Pulmonary artery endothelial cell (primary cell): ENCODE data around the gene PLEKHM1. TPM values are rescaled to one million over a fixed set of nuclear protein-coding genes. Genes with fewer than 3 reads are reported as not detected.

Experiments
- DNase-seq: peaks from one replicate; pipeline ENCODE4 v3.0.0-alpha.2; 2011; ENCODE audit warnings: low read depth, low spot score
- total RNA-seq: library from RNA; depleted of rRNA; stranded (reverse); fragments of >200 nt; gene quantifications from 2 replicates; pipeline ENCODE4 v1.2.3, GENCODE V29; 2014

The PLEKHM1 gene
- total RNA-seq, 1 donor from 2014 or later, result 19.4 TPM

DNA sequence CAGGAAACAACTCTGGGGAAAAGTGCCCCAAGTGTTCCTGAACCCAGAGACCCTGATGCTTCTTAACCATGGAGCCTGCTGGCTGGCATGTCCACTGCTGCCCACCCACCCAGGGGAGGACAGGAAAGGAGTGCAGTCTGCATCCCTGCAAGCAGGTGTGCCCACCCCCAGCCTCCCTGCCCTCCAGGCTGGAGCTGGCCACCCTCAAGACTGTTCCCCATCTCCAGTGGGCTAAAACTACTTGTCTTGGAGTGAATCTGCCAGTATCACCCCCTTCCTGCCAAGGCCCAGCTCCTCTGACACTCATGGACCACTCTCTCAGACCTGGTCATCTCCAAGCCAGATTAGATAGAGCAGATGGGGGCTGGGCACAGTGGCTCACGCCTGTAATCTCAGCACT, 87.6 kb downstream of the PLEKHM1 start:
- DNase-seq, result no peak

DNA sequence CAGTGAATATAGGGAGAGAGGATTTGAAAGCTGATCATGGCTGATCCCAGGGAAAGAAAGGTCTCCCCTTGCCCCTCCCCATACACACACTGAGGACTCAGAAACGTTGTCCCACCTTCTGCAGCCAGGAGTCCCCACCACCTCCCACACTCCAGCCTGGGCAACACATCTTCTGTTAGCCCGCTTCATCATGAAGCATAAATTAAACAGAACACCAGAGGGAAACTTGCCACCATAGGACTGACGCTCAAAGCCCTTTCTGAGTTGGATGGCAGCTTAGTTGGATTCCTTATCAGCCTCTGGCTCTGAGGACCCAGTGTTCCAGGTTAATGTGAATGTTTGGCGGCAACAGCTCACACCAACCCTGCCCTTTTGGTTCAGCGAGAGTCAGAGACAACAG, 91.7 kb downstream of the PLEKHM1 start:
- no peak for DNase-seq

DNA sequence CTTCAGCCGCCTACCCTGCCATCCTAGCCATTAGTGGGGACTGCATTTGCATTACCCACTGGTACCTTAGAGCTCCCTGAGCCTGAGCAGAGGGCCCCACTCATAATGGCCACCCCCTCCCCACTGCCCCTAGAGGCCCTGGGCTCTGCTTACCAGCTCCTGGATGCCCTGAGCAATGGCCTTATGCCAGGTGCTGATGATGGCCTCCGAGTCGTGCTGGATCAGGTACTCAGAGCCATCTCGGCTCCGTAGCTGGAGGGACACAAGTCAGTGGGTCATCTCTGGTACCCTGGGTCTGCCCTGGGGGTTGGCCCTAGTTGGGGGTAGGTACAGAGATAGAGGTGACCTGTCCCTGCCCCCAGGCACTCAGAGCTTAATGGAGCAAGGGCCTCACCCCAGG, 92.7 kb downstream of the PLEKHM1 start:
- no peak for DNase-seq

DNA sequence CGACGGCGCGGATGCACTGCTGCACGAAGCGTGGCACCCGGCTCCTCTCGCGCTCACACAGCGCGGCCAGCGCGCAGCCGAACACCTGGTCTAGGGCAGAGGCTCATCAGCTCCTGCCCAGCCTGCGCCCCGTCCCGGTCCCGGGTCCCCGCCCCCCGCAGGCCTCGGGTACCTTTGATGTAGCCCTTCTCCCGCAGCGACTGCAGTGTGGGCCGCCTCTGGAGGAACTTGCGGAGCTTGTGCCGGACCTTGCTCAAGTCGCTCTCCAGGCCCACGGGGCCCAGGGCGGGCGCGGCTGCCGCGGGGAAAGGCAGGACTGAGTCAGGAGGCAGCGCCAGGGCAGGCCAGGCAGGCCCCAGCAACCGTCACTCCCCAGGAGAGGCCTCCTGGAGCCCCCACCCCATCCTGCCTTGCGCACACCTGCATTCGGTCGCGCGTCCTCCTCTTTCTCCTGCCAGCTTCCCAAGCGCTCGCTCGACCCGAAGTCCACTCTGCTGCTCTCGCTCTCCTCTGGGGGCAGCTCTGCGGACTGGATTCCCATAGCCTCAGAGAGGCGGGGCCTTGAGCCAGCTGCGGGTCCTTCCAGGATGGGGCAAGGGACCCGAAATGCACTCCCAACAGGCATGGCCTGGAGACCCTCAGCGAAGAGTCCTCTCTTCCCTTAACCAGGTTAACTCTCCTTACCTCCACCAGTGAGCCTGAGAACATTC, 93.9 kb downstream of the PLEKHM1 start:
- DNase-seq, result no peak

DNA sequence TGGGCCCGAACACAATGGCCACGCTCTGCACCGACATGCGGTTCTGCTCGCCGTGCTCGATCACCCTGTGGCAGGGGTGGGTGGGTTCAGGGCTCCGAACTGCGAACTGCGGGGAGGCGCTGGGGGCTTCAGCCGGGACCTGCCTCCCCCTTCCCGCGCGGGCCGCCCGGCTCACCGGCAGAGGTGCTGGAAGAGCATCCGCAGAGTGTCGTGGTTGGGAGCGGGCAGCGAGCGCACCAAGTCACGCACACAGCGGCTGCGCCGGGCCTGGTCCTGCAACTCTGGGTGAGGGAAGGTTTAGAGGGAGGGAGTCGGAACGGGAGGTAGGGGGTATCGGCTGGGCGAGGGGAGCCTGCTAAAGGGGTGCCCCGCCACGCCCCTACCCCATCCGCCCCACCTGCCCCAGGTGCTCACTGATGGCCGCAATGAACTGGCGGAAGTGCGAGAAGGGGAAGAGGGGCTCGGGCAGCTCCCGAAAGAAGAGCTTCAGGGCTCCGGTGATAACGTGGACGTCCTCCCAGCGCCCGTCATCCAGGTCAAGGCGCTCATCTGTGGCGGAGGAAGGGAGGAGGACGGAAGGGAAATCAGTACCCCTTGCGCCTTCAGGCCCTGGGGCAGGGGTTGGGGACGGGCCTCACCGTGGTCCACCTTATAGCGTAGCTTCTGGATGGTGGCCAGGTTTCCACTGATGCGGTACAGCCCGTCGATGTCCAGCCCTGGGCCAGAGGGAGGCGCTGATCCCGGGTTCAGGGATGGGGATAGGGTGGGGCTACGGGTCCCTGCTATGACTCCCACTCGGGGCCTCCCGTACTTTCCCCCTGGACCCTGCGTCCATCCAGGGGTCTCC, 94.7 kb downstream of the PLEKHM1 start:
- DNase-seq, result no peak

DNA sequence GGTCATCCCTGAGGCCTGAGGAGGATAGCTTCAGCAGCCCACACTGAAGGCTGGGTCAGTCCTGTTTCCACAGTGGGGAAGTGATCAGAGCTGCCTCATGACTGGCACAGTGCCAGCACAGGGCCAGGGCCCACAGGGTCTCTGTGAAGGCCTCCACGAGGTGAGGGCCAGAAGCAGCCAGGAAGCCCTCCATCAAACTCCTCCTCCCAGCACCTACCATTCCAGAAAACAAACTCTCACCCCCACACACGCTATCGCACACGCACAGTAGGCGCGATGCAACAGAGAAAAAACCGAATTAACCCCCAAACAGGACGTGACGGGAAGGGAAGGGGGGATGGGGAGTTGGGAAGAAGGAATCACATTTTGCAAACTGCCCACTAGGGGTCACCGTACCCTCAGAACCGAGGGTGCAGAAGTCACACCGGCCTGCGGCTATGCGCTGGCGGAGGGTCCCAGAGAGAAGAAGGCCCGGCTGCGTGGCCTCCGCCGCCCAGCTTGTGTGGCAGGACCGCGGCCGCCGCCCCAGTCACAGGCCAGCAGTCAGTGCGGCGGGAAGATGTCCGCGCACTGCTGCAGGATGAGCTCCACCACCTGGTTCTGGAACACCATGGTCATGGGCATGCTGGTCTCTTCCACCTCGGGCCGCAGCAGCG, 95.5 kb downstream of the PLEKHM1 start:
- peak; percentile 56 for DNase-seq

DNA sequence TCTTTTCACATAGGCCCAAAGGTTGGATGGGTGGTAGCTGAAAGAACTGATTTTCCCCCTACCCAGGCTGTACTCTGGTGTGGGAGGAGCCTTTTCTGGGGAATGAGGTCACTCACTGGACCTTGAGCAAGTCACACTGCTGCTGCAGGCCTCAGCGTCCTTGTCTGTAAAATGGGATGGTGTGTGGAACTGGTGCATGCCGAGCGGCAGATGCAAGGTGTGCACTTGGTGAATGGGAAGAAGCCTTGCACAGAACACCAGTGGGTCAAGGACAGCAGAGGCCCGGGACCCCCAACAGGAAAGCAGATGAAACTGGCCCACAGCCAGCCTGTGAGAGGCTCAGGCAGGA, 96.0 kb downstream of the PLEKHM1 start:
- DNase-seq, result no peak

DNA sequence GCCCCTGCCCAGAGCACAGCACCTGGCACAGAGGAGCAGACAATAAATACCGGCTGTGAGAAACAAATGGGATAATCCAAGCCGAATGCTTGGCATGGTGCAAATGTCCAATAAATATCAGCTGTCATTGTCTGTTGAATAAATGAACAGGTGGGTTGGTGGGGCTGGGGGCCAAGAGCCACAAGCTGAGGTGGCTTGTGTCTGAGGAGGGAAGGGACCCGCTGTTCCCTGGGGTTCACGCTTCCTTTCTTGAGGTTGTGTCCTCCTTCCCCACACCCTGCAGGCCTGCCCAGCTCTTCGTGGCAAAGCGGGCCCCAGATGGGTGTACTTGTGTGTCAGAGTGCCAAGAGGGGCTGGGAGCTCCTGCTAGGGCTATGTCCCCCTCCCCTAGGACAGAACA, 96.4 kb downstream of the PLEKHM1 start:
- DNase-seq, result no peak

DNA sequence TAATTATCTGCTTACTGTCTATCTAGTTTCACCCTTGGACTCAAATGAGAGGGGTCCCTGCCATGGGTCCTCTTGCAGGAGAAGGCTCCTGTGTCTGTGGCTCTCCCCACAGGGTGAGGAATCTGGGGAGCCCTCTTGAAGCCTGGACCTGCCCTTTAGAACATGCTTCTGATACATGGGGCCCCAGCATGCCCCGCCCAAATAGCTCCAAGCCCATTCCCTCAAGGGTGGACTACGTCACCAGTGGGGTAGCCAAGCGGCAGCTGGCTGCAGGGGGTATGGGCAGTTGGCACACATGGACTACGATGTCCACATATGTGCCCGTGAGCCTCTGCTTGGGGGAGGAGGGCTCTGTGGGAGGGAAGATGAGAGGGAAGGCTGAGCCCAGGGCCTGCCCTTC, 97.1 kb downstream of the PLEKHM1 start:
- no peak for DNase-seq

DNA sequence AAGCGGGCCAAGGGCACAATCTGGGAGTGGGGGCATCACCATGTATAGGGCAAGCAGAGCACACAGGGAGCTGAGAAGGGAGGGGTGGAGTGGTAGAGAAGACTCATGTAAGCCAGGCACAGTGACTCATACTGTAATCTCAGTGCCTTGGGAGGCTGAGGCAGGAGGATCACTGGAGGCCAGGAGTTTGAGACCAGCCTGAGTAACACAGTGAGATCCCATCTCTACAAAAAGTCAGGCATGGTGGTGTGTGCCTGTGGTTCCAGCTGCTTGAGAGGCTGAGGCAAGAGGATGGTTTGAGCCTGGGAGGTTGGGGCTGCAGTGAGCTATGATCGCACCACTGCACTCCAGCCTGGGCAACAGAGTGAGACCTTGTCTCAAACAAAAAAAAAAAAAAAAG, 98.6 kb downstream of the PLEKHM1 start:
- no peak for DNase-seq

DNA sequence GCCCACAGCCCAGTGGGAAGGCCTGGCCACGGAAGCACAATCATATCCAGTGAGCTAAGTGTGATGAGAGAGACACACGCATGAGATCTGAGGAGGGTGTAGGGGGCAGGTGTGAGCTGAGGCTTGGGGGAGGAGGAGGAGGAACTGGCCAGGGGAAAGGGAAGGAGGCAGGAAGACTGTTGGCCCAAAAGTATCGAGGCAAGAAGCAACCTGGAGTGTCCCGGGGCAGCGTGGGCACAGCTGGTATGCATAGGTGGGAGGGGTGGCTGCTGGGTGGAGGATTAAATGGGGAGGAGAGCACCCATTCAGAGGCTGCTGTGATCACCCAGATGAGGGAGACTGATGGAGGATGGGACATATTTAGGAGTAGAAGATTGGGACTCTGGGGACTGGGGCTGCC, 99.2 kb downstream of the PLEKHM1 start:
- no peak for DNase-seq

DNA sequence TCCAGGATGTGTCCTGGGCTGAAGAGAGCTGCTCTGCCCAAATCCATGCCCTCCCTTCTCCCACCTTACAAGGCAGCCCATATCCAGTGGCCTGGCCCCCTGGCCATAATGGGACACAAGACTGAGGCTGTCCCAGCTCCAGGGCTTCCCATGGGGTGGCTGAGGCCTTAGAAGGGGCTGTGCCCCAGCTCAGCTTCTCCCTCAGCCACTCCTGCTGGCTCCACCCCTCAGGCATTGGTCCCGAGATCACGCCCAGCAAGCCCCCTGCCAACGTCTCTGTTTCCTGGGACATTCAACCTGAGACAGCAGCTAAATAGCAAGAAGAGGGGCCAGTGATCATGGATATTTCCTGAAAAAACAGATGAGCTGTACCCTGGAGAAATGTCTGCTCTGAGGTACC, 101.2 kb downstream of the PLEKHM1 start:
- DNase-seq, result no peak

DNA sequence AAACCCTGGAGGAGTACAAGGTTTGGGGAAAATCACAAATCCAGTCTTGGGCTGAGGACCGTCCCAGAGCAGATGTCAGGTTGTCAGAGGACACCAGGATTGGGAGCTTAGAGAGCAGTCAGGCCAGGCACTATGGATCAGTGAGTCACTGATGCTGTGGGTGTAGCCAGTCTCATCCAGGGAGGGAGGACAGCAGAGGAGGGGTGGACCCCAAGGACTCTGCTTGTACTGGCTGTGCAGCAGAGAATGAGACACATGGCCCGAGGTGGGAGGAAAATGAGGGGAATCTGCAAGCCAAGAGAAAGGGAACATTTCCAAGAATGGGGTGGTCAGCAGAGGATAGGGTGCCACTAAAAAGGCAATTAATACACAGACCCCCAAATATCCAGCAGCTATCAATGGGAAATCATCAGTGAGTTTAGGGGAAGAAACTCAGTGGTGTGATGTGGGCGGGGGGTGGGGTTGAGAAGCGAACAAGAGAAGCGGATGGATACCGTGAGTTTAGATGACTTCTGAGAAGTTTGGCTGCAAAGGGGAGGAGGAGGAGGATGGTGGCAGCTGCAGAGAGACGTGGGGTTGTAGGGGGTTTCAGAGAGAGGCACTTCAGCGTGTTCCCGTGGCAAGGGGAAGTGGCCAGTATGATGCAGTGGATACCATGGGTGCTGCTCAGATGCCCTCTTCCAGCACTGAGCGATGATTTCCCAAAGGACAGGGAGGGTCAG, 101.8 kb downstream of the PLEKHM1 start:
- no peak for DNase-seq

DNA sequence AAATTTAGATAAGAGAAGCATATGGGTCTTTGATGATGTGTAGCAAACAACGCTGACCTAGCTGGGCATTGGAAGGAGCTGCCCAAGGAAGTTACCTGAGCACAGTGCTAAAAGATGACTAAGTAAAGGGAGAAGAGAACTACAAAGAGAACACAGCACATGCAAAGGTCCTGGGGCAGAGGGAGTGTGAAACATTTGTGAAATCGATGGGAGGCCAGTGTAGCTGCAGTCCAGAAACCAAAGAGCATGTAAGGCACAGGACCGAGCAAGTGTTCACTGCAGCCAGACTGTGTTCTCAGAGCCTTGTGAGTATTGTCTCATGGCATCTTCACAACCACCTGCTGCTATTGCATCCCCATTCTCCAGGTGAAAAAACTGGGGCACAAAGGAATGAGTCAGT, 102.8 kb downstream of the PLEKHM1 start:
- DNase-seq, result no peak

DNA sequence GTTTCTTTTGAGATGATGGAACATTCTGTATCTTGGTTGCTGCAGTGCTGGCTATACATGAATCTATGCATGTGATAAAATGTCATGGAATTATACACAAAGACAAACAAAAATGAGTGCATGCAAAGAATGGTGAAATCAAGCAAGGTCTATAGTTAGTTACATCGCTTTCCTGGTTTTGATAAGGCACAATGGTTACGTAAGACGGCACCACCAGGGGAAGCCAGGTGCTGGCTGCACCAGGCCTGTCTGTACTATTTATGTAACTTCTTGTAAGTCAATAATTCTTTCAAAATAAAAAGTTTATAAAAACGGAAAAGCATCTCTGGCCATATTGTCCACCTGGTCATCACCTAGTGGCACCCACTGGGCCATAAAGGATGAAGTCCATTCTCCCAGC, 104.3 kb downstream of the PLEKHM1 start:
- no peak for DNase-seq

Other genes with a start within 250 kb of the PLEKHM1 start
- not detected in 2 replicates for gene SPATA32, start 228.6 kb downstream of the PLEKHM1 start, total RNA-seq
- gene MAP3K14, start 173.7 kb downstream of the PLEKHM1 start, total RNA-seq, result 2.0 and 3.2 TPM in 2 replicates
- gene ARHGAP27, start 57.9 kb downstream of the PLEKHM1 start, total RNA-seq, result 12.2 and 13.9 TPM in 2 replicates